ENCODE measurements around the gene AKAP3. TPM values are rescaled to one million over a fixed set of nuclear protein-coding genes. Genes with fewer than 3 reads are reported as not detected.

The AKAP3 gene
- total and polyA plus RNA-seq, 2 of the 8 experiments (the other 6 are each of a cell fraction or from before 2014, with no cell fraction given), result 0.54 to 1.0 TPM

GRCh38 chr12:4604684-4605193 lies 44.1 kb downstream of the AKAP3 start:
- peak overlapping the region; percentile 100 for H2AFZ ChIP-seq (ENCODE audit: low read length)
- H3K23me2 ChIP-seq (ENCODE audit: low read depth, low read length), result no peaks in the 10 kb centered on the region
- peak overlapping the region; percentile 84; the same call in 1 of the 2 replicates for H3K18ac ChIP-seq (ENCODE audit: extremely low read depth, low read length)
- DNase-seq (ENCODE audit: low read depth in 1 of 2, low spot score in 2 of 2), result peak; percentile 21 to 79
- no peaks in the 10 kb centered on the region for H3K9me3 ChIP-seq (ENCODE audit: insufficient read depth in 2 of 2, low read depth in 1 of 2, low read length in 1 of 2)
- peak overlapping the region; percentile 51 for H4K5ac ChIP-seq (ENCODE audit: insufficient read length, low read depth, low read length)
- H2BK20ac ChIP-seq (ENCODE audit: low read length), result no peak overlapping the region
- H4K91ac ChIP-seq (replicated peaks; ENCODE audit: insufficient read length, low read length), result peak overlapping the region; percentile 83
- no peak overlapping the region for H3K14ac ChIP-seq (ENCODE audit: insufficient read length)
- CTCF ChIA-PET (ENCODE audit: partially characterized antibody), result interaction anchor here (0.6 to 3.8 kb wide), 24 partner anchors 8 to 1564 kb away, joined by 3 to 50 read pairs (median 4); partner anchors contain the start of genes AKAP3, DYRK4 and NDUFA9
- H3K4me3 ChIP-seq (ENCODE audit: extremely low read depth in 1 of 4, insufficient read depth in 2 of 4, low read depth in 3 of 4, low read length in 4 of 4), result peak overlapping the region; percentile 68 to 96 (median 86)
- peak overlapping the region; percentile 76 for H2BK120ac ChIP-seq (replicated peaks; ENCODE audit: low read depth, low read length)
- peak overlapping the region; percentile 27; the same call in 1 of the 2 replicates for H3K27ac ChIP-seq (ENCODE audit: low read depth, low read length)
- no peak overlapping the region; the same call in 1 of the 2 replicates for H2BK5ac ChIP-seq (ENCODE audit: low read depth, low read length)
- POLR2A ChIA-PET (ENCODE audit: partially characterized antibody), result interaction anchor here (0.8 to 1.6 kb wide), 2 partner anchors 10 to 44 kb away, joined by 3 to 4 read pairs; partner anchors contain the start of genes AKAP3 and NDUFA9
- no peak overlapping the region for H2AK5ac ChIP-seq (ENCODE audit: low read depth, low read length)
- H4K8ac ChIP-seq (ENCODE audit: extremely low read depth, insufficient read depth, low read length), result peak overlapping the region; percentile 84
- 2% methylated on average over 25 of the region's 25 CpGs; no CpG with 5 or more reads in 1 of the 2 experiments for WGBS, 2 experiments (ENCODE audit: extremely low coverage in 1 of 2, insufficient coverage in 1 of 2, insufficient read length in 1 of 2, insufficient replicate concordance in 2 of 2, low coverage in 1 of 2, low lambda C conversion rate in 2 of 2, missing lambda C conversion rate in 1 of 2)
- no peaks in the 10 kb centered on the region for H3K27me3 ChIP-seq (replicated peaks in 1 of 4; ENCODE audit: control insufficient read depth in 3 of 4, extremely low read depth in 1 of 4, insufficient read depth in 3 of 4, low read length in 3 of 4)
- H3K56ac ChIP-seq (replicated peaks; ENCODE audit: insufficient read length, low read depth, low read length), result peak overlapping the region; percentile 56
- no peak overlapping the region for H3K4ac ChIP-seq (replicated peaks; ENCODE audit: insufficient read length, low read depth, low read length)
- no peaks in the 10 kb centered on the region for H3K36me3 ChIP-seq (ENCODE audit: control insufficient read depth in 2 of 4, insufficient read depth in 4 of 4, low read length in 3 of 4)
- H3K23ac ChIP-seq (ENCODE audit: insufficient read length), result no peak overlapping the region
- H3K79me2 ChIP-seq (ENCODE audit: control insufficient read depth in 1 of 2, insufficient read depth in 2 of 2, low read length in 2 of 2), result 0 out of 4 replicates have a peak, but pooled peaks cover 0 to 2% of the 10 kb centered on the region in 2 experiments
- no peaks in the 10 kb centered on the region for H3K79me1 ChIP-seq (ENCODE audit: low read depth, low read length)
- peak overlapping the region; percentile 43 to 89 for H3K4me2 ChIP-seq (ENCODE audit: insufficient read depth in 1 of 2, low read depth in 2 of 2, low read length in 2 of 2)
- H3K9ac ChIP-seq (replicated peaks in 1 of 4; ENCODE audit: extremely low read depth in 1 of 4, low read depth in 3 of 4, low read length in 3 of 4), result peak overlapping the region in 3 of 4 experiments; percentile 13 to 70 (median 34); a peak in 6 of 7 replicates
- no peak overlapping the region; the same call in 1 of the 2 replicates for H2BK15ac ChIP-seq (ENCODE audit: low read length)
- no peaks in the 10 kb centered on the region for H4K20me1 ChIP-seq (replicated peaks in 1 of 2; ENCODE audit: control insufficient read depth in 1 of 2, insufficient read depth in 2 of 2, low read length in 2 of 2)
- no peaks in the 10 kb centered on the region for H3K4me1 ChIP-seq (replicated peaks in 1 of 4; ENCODE audit: control insufficient read depth in 3 of 4, insufficient read depth in 4 of 4, low read length in 3 of 4)
- FAIRE-seq, result peak; percentile 74
- H2BK12ac ChIP-seq (ENCODE audit: low read depth, low read length), result no peak overlapping the region
- no peak for TF ChIP-seq NRF1 (IDR thresholded peaks at IDR 0.05; ENCODE audit: low read depth, low read length)
- no peak for TF ChIP-seq SRF (IDR thresholded peaks at IDR 0.05; ENCODE audit: low read depth, low read length)
- 0 out of 3 replicates have a peak, but pooled peaks of 1 of the 2 experiments have one; percentile 8 for TF ChIP-seq EP300 (IDR thresholded peaks at IDR 0.05; ENCODE audit: borderline replicate concordance in 1 of 2, low read depth in 2 of 2, low read length in 2 of 2)
- no peak for TF ChIP-seq ZNF274 (IDR thresholded peaks at IDR 0.05; ENCODE audit: borderline replicate concordance, extremely low read depth, low read length)
- TF ChIP-seq SP2 (IDR thresholded peaks at IDR 0.05; ENCODE audit: low read length), result no peak
- TF ChIP-seq POLR2AphosphoS5 (IDR thresholded peaks at IDR 0.05; ENCODE audit: low read depth, low read length), result peak; percentile 33; the same call in 1 of the 2 replicates
- peak; percentile 72 for TF ChIP-seq SAP30 (IDR thresholded peaks at IDR 0.05; ENCODE audit: insufficient read depth, insufficient replicate concordance, low read length)
- peak; percentile 67 for TF ChIP-seq MAX (IDR thresholded peaks at IDR 0.05)
- peak; percentile 68 to 78 for TF ChIP-seq RAD21 (IDR thresholded peaks at IDR 0.05 in 1 of 2, conservative IDR thresholded peaks at IDR 0.05 in 1 of 2; ENCODE audit: low read depth in 2 of 2, low read length in 2 of 2)
- TF ChIP-seq PHF8 (conservative IDR thresholded peaks at IDR 0.05; ENCODE audit: low read depth, low read length), result peak; percentile 66
- TF ChIP-seq TEAD4 (IDR thresholded peaks at IDR 0.05; ENCODE audit: low read depth, low read length), result no peak
- TF ChIP-seq TCF12 (IDR thresholded peaks at IDR 0.05; ENCODE audit: low read depth, low read length), result 0 out of 2 replicates have a peak, but pooled peaks have one; percentile 7
